GM10266 (cell line): ENCODE data around the gene CGGBP1.

Experiments
- DNase-seq: peaks from one replicate; pipeline ENCODE4 v3.0.0; 2012; ENCODE audit errors: extremely low spot score
- TF ChIP-seq, protein P1 (sequence below): IDR thresholded peaks from 2 replicates; pipeline ENCODE4 v1.5.1; 2012; ENCODE audit warnings: mild to moderate bottlenecking, low read depth; ENCODE audit not compliant: control insufficient read depth, insufficient read depth; ENCODE audit errors: missing control alignments

CGGBP1 gene, protein sequence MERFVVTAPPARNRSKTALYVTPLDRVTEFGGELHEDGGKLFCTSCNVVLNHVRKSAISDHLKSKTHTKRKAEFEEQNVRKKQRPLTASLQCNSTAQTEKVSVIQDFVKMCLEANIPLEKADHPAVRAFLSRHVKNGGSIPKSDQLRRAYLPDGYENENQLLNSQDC

DNA sequence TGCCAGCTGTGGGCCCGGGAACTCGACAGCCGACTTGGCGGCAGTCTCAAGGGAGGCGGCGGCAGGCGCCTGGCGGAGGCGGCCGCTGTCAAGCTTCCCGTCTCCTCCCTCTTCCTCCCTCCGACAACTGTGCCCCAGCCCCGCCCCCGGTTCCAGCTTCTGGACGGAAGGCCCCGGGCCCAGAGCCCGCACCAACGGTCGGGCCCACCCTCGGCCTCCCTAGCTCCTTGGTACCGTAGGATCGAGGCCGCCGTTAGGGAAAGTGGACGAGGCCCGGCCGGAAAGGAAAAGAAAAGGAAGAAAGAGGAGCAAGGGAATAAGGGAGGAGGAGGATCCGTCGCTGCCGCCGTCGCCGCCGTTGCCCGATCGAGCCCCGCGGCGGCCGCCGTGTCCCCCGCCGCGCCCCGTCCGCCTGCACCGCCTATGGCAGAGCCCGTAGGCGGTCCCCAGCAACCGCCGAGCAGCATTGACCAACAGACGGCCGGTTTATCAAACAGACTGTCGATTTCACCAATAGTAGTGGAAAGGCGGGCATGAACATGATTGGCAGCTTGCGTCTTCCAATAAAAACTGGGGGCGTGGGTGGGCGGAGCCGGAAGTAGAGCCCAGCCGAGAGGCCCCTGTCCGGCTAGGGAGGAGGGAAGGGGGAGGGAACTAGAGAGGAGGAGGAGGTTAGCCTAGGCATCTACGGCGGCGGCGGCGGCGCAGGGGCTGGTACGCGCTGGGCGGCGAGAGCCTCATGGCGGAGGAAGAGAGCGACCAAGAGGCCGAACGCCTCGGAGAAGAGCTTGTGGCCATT, at the start of gene CGGBP1, which contains the start of gene ZNF654:
Gene CGGBP1, minus strand, starts transcription at position 425 of the 799 bp plus-strand sequence. CDS start 3,029 bp downstream, outside the sequence.
Gene ZNF654, plus strand, starts transcription at position 675 of the 799 bp plus-strand sequence. Its CDS starts 65 bp downstream, at position 740.
- TF ChIP-seq, protein P1, sequence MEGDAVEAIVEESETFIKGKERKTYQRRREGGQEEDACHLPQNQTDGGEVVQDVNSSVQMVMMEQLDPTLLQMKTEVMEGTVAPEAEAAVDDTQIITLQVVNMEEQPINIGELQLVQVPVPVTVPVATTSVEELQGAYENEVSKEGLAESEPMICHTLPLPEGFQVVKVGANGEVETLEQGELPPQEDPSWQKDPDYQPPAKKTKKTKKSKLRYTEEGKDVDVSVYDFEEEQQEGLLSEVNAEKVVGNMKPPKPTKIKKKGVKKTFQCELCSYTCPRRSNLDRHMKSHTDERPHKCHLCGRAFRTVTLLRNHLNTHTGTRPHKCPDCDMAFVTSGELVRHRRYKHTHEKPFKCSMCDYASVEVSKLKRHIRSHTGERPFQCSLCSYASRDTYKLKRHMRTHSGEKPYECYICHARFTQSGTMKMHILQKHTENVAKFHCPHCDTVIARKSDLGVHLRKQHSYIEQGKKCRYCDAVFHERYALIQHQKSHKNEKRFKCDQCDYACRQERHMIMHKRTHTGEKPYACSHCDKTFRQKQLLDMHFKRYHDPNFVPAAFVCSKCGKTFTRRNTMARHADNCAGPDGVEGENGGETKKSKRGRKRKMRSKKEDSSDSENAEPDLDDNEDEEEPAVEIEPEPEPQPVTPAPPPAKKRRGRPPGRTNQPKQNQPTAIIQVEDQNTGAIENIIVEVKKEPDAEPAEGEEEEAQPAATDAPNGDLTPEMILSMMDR, result no peak
- DNase-seq, result peak; percentile 94

DNA sequence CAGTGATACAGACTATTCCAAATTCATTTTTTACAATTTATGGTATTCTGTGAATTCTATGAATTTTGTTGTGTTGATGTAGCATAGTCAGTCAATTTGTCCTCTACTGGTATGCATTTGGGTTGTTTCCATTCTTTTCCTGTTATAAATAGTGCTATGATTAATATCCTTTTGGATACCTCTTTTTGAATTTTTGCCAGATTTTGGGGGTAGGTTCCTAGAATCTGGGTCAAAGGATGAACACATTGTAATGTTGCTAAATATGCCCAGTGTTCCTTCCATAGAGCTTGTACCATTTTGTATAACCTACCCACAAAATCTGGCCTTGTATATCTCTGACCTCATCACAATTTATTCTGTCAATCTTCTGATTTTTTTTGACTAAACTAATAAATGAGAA, 46.5 kb upstream of the CGGBP1 start:
- TF ChIP-seq, protein P1, result no peak
- no peak for DNase-seq

DNA sequence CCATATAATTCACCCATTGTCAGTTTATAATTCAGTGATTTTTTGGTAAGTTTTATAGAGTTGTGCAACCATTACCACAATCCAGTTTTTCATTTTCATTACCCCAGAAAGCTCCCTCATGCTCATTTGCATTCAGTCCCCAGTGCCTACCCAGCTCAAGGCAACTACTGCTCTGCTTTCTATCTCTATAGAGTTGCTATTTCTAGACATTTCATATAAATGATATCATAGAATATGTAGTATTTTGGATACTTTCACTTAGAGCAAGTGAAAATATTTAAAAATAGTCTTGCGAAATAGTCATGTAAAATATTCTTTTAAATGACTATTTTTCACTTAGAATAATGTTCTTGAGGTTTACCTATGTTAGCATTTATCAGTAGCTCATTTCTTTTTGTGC, 42.3 kb upstream of the CGGBP1 start:
- no peak for DNase-seq

DNA sequence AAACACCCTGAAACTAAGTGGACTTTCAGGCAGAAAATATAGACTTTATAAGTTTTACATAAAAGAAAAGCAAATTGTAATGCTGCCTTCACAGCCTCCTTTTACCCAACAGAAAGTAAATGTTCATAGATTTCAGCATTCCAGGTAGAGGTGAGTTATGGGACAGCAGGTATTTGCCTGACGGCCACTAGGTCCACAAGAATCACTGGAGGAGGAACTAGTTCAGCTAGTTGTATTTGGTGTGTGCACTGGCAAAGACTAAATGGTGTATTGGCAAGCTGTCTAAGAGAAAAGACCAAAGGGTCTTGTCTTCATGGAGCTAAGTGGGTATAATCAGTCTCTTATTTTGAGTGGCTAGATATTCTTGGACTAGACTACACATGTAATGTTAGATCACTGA, 34.5 kb upstream of the CGGBP1 start:
- no peak for DNase-seq

More for the DNA sequence above, 42.3 kb upstream of the CGGBP1 start:
- TF ChIP-seq, protein P1, result no peak

DNA sequence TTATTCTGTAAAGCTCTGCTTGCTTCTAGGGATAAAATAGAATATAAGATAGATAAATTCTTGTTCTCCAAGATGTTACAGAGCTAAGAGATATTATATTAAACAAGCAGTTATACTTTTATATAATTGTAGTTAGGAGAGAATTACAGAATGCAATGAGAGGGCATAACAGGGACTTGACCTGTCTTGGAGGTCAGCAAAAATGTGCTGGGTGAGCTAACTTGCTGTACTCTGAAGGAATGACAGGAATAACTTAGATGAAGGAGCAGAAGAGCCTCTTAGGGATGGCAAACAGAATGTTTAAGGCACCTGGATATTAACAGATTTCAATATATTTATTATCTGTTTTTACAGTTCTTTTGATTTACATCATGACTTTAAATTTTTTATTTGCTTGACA, 33.5 kb upstream of the CGGBP1 start:
- TF ChIP-seq, protein P1, result no peak
- DNase-seq, result no peak

More for the DNA sequence above, 34.5 kb upstream of the CGGBP1 start:
- TF ChIP-seq, protein P1, result no peak

DNA sequence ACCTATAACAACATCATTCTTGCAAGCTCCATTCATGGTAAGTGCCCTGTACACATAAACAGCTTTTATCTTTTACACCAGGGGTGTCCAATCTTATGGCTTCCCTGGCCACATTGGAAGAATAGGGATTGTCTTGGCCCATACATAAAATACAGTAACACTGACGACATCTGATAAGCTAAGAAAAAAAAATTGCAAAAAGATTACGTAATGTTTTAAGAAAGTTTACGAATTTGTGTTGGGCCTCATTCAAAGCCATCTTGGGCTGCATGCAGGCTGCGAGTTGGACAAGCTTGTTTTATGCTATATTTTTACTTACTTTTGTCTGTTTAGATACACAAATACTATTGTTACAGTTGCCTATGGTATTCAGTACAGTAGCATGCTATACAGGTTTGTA, 31.9 kb upstream of the CGGBP1 start:
- DNase-seq, result no peak
- TF ChIP-seq, protein P1, result no peak

DNA sequence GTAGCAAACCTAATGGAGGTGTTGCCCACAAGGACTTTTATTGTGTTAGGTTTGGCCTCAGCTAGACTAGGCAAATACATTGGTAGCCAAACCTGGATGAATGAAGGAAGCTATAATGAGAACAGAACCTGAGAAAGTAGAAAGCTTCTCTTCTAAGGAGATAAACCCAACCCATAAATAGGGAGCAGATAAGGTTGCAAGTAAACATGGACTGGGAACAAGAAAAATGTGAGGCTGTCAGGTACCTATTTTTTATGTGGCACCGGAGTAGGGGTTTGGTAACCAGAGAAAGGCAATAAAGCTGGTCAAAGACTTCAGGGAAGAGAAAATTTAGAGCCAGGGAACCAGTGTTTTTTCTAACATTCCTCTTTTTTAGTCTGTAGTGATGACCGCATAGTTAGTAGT, 25.3 kb upstream of the CGGBP1 start:
- TF ChIP-seq, protein P1, result no peak
- no peak for DNase-seq
